SK-MEL-5 (cell line): Measurements from ENCODE around the gene IQSEC3. TPM values are rescaled to one million over a fixed set of nuclear protein-coding genes. Genes with fewer than 3 reads are reported as not detected.
"Not testable (repeated sequence)": the region's sequence is repeated elsewhere in the genome, so short reads cannot be mapped to it uniquely, and the experiment has no call there.

Experiments
- DNase-seq: peaks from one replicate; pipeline ENCODE4 v3.0.0-alpha.2; 2016; ENCODE audit warnings: low read depth, low spot score
- in situ Hi-C: cut with HindIII; loops from 2 replicates; pipeline ENCODE4 v1.10.0; 2016; ENCODE audit warnings: low sequenced_read_pairs, high pct_unique_total_duplicates, low pct_unique_long_range_greater_than_20kb
- total RNA-seq: library from RNA; depleted of rRNA; stranded (reverse); fragments of >200 nt; shearing (Covaris generic); gene quantifications from 2 replicates; pipeline ENCODE4 v1.2.3, GENCODE V29; 2014

The IQSEC3 gene
- total RNA-seq, 1 experiment from 2014 or later: not detected

- DNase-seq, in situ Hi-C loops: not testable (repeated sequence)
Observed at GRCh38 chr12:74420-75190, 8.0 kb downstream of the IQSEC3 start.

DNA sequence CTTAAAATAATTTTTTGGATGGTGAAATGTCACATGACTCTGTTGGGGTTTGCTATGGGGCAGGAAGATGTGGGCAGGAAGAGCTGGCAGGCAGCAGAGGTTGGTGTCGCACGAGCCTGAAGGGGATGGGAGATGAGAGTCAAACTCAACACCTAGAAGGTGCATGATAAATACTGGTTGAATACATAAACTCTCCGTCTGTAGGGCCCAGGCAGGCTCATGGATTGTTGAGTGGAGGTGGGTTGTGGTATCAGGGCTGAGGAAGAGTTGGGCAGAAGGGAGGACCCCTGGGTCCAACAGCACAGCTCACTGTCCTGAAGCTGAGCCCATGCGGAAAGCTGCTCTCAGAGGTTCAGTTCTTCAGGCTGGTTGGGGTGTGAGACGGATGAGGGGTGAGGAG, 9.0 kb downstream of the IQSEC3 start:
- in situ Hi-C loops, DNase-seq: not testable (repeated sequence)

DNA sequence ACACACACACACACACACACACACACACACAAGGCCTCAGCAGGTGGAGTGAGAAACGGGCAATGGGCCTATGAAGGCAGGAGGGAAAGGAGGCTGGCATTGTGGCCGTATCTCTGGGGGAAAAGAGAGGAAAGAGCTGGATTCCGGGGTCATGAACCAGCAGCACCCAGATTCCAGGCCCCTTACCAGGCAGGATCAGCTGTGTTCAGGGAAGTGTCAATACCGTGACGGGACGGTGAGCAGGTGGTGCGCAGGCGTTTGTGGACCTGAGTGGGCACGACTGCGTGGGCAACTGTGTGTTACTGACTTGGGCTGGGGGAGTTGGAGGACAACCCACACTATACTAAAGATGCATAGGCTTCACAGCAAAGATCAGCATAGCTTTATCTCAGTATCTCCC, 9.5 kb downstream of the IQSEC3 start:
- in situ Hi-C loops: not testable (repeated sequence)

DNA sequence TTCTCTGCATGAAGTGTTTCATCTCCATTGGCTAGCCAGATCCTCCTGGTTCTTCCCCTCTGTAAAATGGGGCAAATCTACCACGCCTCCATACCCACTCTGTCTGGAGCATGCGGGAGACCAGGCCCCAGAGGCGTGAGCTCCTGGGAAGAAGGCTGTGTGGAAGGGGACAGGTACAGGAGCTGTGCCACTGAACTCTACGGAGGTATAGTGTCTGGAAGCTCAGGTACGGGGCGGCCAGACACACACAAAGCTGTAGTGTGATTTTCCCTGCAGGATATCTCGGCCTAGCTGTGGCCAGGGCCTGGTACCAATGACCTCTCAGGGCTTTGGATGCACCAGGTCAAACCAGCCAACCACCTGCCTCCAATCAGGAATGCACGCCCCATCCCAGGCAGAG, 10.0 kb downstream of the IQSEC3 start:
- in situ Hi-C loops, DNase-seq: not testable (repeated sequence)

More for the DNA sequence above, 9.5 kb downstream of the IQSEC3 start:
- not testable (repeated sequence) for DNase-seq

DNA sequence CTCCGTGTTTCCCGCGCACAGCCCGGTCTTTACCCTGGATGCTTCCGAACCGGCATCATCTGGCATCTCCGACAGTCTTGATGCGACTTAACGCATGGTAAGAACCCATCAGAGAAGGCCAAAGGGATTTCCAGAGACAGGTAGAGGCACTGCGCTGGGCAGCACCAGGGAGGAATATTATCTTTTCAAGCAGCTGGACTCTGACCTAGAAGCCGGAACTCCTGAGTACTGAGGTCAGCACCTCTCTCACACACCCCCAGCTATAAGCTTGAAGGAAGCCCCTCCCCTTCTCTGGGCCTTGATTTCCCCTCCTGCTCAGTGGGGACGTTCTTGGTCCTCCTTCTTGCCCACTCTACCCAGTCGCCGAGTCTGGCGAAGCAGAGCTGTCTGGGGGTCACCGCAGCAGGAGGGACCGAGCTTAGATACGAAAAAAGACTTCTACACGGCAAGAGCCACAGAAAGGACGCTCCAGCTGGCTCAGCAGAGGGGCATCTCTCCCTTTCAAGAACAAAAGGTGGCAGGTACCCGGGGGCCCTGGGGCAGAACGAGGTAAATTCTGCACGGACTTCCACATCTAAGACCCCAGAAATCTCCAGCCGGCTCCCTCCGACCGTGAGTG, 10.6 kb downstream of the IQSEC3 start:
- in situ Hi-C loops, DNase-seq: not testable (repeated sequence)

DNA sequence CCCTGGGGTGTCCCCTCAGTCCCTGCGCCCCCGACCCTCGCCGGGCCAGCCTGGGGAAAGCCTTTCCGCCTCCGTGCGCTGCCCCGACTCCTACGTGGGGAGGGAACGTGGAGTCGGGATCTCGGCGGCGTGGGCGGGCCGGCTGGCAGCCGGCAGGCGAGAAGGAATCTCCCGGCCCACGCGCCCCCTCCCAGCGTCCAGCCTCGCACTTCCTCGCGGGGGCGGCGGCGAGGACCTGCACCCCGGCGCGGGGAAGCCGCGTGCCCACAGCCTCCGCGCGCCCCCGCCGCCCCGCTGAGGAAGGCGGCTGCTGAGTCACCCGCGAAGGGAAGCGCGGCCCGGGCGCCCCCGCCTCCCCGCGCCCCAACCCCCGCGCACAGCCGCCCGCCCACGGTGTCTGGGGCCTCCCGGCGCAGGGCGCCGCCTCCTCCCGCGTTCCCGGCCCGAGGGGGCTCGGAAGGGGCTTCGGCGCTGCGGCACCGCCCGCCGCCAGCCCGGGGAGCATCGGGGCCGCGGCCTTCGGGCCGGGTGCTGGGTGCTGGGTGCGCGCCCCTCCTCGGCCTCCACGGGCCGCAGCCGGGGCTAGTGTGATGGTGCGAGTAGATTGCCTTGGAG, 11.3 kb downstream of the IQSEC3 start:
- in situ Hi-C loops, DNase-seq: not testable (repeated sequence)

- in situ Hi-C loops: no loop called here
- no peak for DNase-seq
Observed at GRCh38 chr12:78981-79380, 12.4 kb downstream of the IQSEC3 start.

GRCh38 chr12:80681-81190, 14.2 kb downstream of the IQSEC3 start:
- in situ Hi-C loops: no loop called here

DNA sequence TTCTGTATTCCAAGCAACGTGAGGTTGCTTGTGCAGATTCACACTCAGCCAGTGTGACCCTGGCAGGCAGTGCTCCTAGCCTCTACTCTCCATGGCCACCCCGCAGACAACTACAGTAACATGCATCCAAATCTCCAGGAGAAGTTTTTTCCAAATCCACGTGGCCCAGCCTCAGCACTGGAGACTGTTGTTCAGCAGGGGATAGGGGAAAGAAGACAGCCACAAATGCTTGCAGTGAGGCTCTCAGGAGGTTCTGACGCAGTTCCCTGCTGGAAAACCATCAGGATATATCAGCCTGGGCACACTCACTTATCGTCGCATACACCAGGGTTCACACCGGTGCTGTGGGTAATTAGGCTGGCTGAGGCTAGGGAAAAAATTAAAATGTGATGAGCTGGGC, 16.2 kb downstream of the IQSEC3 start:
- in situ Hi-C loops: no loop called here
- no peak for DNase-seq

More at GRCh38 chr12:80681-81190, 14.2 kb downstream of the IQSEC3 start:
- no peak for DNase-seq

DNA sequence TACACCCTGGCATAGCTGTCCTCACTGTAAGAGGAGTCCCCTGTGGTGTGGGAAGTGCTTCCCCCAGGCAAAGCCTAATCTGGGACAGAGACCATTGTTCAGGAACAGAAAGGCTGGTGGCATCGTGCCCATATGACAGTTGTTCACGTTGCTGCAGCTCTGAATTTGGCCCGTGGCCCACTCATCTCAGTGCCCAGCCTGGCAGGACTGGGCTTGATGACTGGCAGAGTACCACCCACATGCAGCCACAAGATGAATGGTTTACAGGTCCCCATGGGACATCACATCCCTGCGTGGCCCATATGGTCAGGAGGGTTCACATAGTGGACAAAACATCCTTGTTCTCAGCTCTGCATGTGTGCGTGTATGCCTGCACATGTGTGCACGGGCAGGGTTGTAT, 17.5 kb downstream of the IQSEC3 start:
- in situ Hi-C loops: no loop called here
- DNase-seq: no peak

DNA sequence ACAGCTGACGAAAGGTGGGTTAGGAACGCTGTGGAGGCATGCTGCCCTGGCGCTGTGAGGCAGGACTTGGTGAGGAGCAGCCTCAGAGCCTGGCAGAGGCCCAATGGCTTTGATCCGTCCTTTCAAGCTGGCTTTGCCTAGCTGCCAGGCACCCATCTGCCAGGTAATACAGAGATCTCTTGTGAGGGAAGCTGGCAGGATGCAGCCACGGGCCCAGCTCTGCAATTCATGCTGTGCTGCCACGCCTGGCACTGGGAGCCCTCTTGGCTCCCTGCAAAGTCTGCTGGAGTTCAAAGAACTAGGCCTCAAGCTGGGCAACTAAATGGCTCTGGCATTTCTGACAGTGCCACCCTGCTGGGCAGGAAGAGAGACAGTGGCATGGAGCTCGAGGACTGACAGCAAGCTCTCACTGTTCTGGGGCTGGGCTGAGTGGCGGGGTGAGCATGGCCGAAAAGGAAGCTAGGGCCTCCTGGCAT, 18.7 kb downstream of the IQSEC3 start:
- in situ Hi-C loops: no loop called here
- no peak for DNase-seq

DNA sequence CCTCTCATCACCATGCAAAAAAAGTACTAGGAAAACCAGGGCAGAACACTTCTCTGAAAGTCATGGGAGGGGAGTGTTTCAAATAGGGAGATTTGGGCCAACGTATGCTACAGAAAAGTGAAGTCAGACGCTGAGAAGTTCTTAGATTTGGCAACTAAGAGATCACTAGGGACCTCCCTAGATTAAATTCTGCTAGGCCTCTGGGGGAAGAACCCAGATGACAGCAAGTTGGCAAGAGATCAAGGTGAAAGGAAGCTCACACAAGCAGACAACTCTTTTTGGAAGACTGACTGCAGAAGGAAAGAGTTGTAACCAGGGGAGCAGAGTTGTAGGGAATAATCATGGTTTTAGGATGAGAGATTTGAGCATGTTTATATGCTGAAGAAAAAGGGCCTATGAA, 20.7 kb downstream of the IQSEC3 start:
- in situ Hi-C loops: no loop called here

DNA sequence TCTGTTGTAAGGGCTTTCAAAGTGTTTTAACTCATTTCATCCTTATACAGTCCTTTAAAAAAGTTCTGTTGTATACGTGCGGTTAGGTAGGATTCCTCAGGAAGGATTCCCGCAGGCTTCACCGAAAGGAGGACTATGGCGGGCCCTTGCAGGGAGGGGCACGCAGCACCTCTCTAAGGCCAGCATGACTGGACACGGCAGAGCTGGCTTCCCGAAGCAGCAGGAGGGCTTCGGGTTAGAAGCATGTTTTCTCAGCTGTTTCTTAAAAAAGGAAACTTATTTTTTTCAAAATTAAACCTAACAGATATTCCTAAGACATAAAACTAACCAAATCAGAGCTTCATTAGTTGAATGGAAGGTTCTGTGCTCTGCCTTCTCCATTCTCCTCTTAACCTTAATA, 21.3 kb downstream of the IQSEC3 start:
- in situ Hi-C loops: no loop called here

More for the DNA sequence above, 20.7 kb downstream of the IQSEC3 start:
- no peak for DNase-seq

DNA sequence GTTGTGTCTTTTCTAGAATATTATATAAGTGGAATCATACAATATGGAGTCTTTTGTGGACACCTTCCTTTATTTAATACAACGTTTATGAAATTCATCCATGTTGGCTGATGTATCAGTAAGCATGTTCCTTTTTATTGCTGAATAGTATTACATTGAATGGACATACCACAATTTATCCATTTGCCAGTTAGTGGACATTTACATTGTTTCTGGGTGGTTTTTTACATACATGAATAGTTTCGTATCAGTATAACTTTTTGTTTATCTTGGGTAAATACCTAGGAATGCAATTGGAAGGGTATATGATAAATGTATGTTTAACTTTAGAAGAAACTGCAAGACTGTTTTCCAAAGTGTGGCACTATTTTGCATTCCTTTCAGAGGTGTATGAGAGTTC, 23.1 kb downstream of the IQSEC3 start:
- in situ Hi-C loops: no loop called here
- DNase-seq: no peak

More for the DNA sequence above, 21.3 kb downstream of the IQSEC3 start:
- DNase-seq: no peak

- in situ Hi-C loops: no loop called here
- no peak for DNase-seq
Observed at GRCh38 chr12:91213-91612, 24.6 kb downstream of the IQSEC3 start.

DNA sequence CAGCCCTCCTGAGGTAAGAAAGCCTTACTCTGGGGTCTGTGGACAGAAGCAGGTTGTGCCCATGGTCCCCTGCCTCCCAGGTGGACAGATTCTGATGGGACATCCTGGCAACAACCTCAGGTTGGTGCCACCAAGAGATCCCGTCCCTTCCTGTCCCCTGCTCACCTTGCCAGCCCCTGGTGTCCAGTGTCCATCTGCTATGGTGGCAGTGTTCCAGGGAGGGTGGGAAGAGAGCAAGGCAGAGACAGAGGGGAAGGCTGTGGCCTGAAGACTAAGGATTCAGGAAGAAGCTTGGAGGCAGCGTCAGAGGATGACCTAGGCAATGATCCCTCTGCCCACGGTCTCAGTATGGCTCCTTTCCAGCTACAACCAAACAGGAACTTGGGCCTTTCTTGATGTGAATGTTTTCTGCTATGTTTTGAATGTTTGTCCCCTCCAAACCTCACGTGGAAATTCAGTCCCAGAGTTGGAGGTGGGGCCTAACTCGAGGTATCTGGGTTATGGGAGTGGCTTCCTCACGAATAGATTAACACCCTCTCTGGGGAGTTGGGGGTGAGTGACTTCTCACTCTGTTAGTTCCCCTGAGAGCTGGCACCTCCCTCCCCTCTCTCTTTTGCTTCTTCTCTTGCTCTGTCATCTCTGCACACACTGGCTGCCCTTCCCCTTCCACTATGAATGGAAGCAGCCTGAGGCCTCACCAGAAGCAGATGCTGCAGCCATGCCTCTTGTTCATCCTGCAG, 26.9 kb downstream of the IQSEC3 start:
- in situ Hi-C loops: no loop called here
- DNase-seq: no peak

DNA sequence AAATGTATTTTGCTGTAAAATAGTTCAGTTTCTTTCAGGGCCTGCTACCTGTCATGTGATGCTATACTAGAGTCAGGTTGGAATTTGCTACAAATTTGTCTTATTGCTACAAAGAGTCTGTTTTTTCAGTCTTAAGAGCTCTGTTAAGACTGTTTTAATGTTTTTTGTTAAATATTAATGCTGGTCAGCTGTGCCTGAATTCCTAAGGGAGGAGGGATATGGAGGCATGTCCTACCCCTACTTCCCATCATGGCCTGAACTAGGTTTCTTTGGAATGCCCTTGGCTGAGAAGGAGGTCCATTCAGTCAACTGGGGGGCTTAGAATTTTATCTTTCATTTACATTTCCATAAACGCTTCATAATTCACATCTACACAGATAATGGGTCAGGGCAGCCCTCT, 30.0 kb downstream of the IQSEC3 start:
- DNase-seq: no peak
- in situ Hi-C loops: no loop called here

DNA sequence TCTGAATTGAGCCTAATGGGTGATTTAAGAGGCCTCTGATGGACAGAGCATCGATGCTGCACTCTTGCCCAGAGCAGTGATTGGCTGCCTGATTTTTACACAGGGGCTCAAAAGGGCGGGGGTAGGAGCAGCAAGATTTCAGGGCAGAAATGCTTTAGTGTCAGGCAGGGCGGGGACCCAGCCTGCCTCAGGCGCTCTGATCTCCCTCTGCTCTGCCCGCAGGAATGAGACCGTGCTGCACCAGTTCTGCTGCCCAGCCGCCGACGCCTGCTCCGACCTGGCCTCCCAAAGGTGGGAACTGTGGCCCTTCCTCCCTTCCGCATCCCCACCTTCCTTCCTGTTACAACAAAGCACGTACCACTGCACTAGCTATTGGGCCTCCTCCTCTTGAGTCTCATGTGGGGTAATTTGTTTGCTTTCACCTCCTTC, 32.4 kb downstream of the IQSEC3 start:
- no peak for DNase-seq
- in situ Hi-C loops: no loop called here
